GM21737 (cell line): ENCODE data around the gene LOX.
"Not testable (repeated sequence)": the region's sequence is repeated elsewhere in the genome, so short reads cannot be mapped to it uniquely, and the experiment has no call there.

Source experiments
- ATAC-seq: cut with Tn5 transposase; IDR thresholded peaks from one replicate; pipeline ENCODE4 v1.9.1; 2021; ENCODE audit warnings: mild to moderate bottlenecking, moderate library complexity; ENCODE audit not compliant: unreplicated experiment

Gene LOX

GRCh38 chr5:122099060-122099790 is 21.2 kb upstream of the LOX start:
- no peak for ATAC-seq

GRCh38 chr5:122097391-122097790 is 19.3 kb upstream of the LOX start:
- ATAC-seq: no peak

- ATAC-seq: no peak
These were observed 17.1 kb upstream of the LOX start for GRCh38 chr5:122095158-122095557.

- not testable (repeated sequence) for ATAC-seq
These were observed 16.2 kb upstream of the LOX start for GRCh38 chr5:122094251-122094650.

GRCh38 chr5:122093415-122094180 is 15.5 kb upstream of the LOX start:
- no peak for ATAC-seq

GRCh38 chr5:122091936-122092600 is 14.0 kb upstream of the LOX start:
- ATAC-seq: no peak

- ATAC-seq: no peak
These were observed 11.3 kb upstream of the LOX start for GRCh38 chr5:122089096-122090013.

- no peak for ATAC-seq
These were observed 7.0 kb upstream of the LOX start for GRCh38 chr5:122085041-122085440.

GRCh38 chr5:122083535-122083934 is 5.5 kb upstream of the LOX start:
- ATAC-seq: no peak

GRCh38 chr5:122081541-122081940 is 3.5 kb upstream of the LOX start:
- no peak for ATAC-seq

- peak; percentile 25 for ATAC-seq
These were observed 518 bp downstream of the LOX start for GRCh38 chr5:122077366-122078115.

- ATAC-seq: peak; percentile 49
These were observed 1.2 kb downstream of the LOX start for GRCh38 chr5:122076669-122077365.

GRCh38 chr5:122076050-122076461 is 2.0 kb downstream of the LOX start:
- no peak for ATAC-seq

GRCh38 chr5:122073864-122074263 is 4.2 kb downstream of the LOX start:
- no peak for ATAC-seq

- ATAC-seq: no peak
These were observed 5.0 kb downstream of the LOX start for GRCh38 chr5:122073018-122073417.

GRCh38 chr5:122067390-122067789 is 10.7 kb downstream of the LOX start:
- no peak for ATAC-seq

- no peak for ATAC-seq
These were observed 13.1 kb downstream of the LOX start for GRCh38 chr5:122064992-122065391.

- no peak for ATAC-seq
These were observed 14.2 kb downstream of the LOX start for GRCh38 chr5:122063836-122064235.

GRCh38 chr5:122062205-122062604 is 15.9 kb downstream of the LOX start:
- no peak for ATAC-seq
